Liver (tissue), 9 donors: ENCODE results near the gene DLL4. TPM values are rescaled to one million over a fixed set of nuclear protein-coding genes. Genes with fewer than 3 reads are reported as not detected.

Experiments used
- DNase-seq: peaks from one replicate; pipeline ENCODE4 v3.0.0-alpha.2; 2017; ENCODE audit warnings: low spot score
- H3K27ac ChIP-seq, 2 donors: one replicate each; pipeline ENCODE4 v1.7.0; 2013; ENCODE audit warnings: inconsistent platforms in 2 of 2, low read length in 2 of 2, control low read depth in 1 of 2, low read depth in 1 of 2, mild to moderate bottlenecking in 1 of 2
- H3K27me3 ChIP-seq, 4 donors: one replicate each; pipeline versions ENCODE4 v1.6.1 to v1.7.0; 2013; ENCODE audit warnings: low read length in 3 of 4, inconsistent platforms in 1 of 4, mild to moderate bottlenecking in 1 of 4, moderate library complexity in 1 of 4; ENCODE audit not compliant: control insufficient read depth in 4 of 4, insufficient read depth in 4 of 4
- H3K36me3 ChIP-seq, 4 donors: one replicate each; pipeline versions ENCODE4 v1.6.1 to v1.7.0; 2013; ENCODE audit warnings: low read length in 3 of 4, mild to moderate bottlenecking in 3 of 4, low read depth in 1 of 4, moderate library complexity in 1 of 4; ENCODE audit not compliant: control insufficient read depth in 4 of 4, insufficient read depth in 3 of 4
- H3K4me1 ChIP-seq, 4 donors: one replicate each; pipeline versions ENCODE4 v1.6.1 to v1.7.0; 2013; ENCODE audit warnings: low read length in 3 of 4, mild to moderate bottlenecking in 3 of 4, moderate library complexity in 1 of 4; ENCODE audit not compliant: control insufficient read depth in 4 of 4, insufficient read depth in 4 of 4
- H3K4me3 ChIP-seq, 3 donors: one replicate each; pipeline versions ENCODE4 v1.6.1 to v1.7.0; 2013; ENCODE audit warnings: low read length in 3 of 3, control low read depth in 1 of 3, low read depth in 1 of 3, mild to moderate bottlenecking in 1 of 3
- H3K9ac ChIP-seq, 2 donors: one replicate each; pipeline ENCODE4 v1.7.0; 2013; ENCODE audit warnings: low read length in 2 of 2, mild to moderate bottlenecking in 2 of 2, moderate library complexity in 2 of 2, control low read depth in 1 of 2, low read depth in 1 of 2
- H3K9me3 ChIP-seq, 4 donors: one replicate each; pipeline versions ENCODE4 v1.6.1 to v1.7.0; 2013; ENCODE audit warnings: low read length in 3 of 4; ENCODE audit not compliant: control insufficient read depth in 4 of 4
- ATF3 ChIP-seq: IDR thresholded peaks from 2 replicates; pipeline ENCODE4 v1.6.1; 2016; ENCODE audit warnings: antibody characterized with exemption
- CTCF ChIP-seq: fragments of 150-350 bp; IDR thresholded peaks from 2 replicates; pipeline ENCODE4 v1.5.1; 2017; ENCODE audit warnings: improper control_type of control experiment, low read depth, low read length; ENCODE audit not compliant: missing input control
- EGR1 ChIP-seq, 2 donors: IDR thresholded peaks; 2 replicates each; pipeline ENCODE4 v1.6.1; 2016 to 2018; ENCODE audit warnings: antibody characterized with exemption in 2 of 2, low read depth in 2 of 2
- FOXA2 ChIP-seq: IDR thresholded peaks from 2 replicates; pipeline ENCODE4 v1.6.1; 2016; ENCODE audit warnings: antibody characterized with exemption
- GABPA ChIP-seq, 2 donors: IDR thresholded peaks in 1 of 2; conservative IDR thresholded peaks in 1 of 2; 2 replicates each; pipeline ENCODE4 v1.6.1; 2016; ENCODE audit warnings: antibody characterized with exemption in 2 of 2, mild to moderate bottlenecking in 1 of 2, moderate library complexity in 1 of 2
- HNF4A ChIP-seq, 2 donors: conservative IDR thresholded peaks; 2 replicates each; pipeline ENCODE4 v1.6.1; 2016; ENCODE audit warnings: antibody characterized with exemption in 2 of 2, mild to moderate bottlenecking in 2 of 2
- HNF4G ChIP-seq: IDR thresholded peaks from 2 replicates; pipeline ENCODE4 v1.6.1; 2016; ENCODE audit warnings: antibody characterized with exemption
- JUND ChIP-seq, 2 donors: IDR thresholded peaks; 2 replicates each; pipeline ENCODE4 v1.6.1; 2016; ENCODE audit warnings: antibody characterized with exemption in 2 of 2
- MAX ChIP-seq: IDR thresholded peaks from 2 replicates; pipeline ENCODE4 v1.6.1; 2016; ENCODE audit warnings: antibody characterized with exemption
- NR2F2 ChIP-seq: IDR thresholded peaks from 2 replicates; pipeline ENCODE4 v1.6.1; 2016; ENCODE audit warnings: antibody characterized with exemption
- RAD21 ChIP-seq, 2 donors: IDR thresholded peaks; 2 replicates each; pipeline ENCODE4 v1.6.1; 2016; ENCODE audit warnings: antibody characterized with exemption in 2 of 2, mild to moderate bottlenecking in 2 of 2
- REST ChIP-seq: IDR thresholded peaks from 2 replicates; pipeline ENCODE4 v1.6.1; 2016; ENCODE audit warnings: antibody characterized with exemption, mild to moderate bottlenecking
- RXRA ChIP-seq, 2 donors: IDR thresholded peaks; 2 replicates each; pipeline ENCODE4 v1.6.1; 2017 to 2018; ENCODE audit warnings: antibody characterized with exemption in 2 of 2, mild to moderate bottlenecking in 1 of 2
- SP1 ChIP-seq: IDR thresholded peaks from 2 replicates; pipeline ENCODE4 v1.6.1; 2018; ENCODE audit warnings: antibody characterized with exemption, mild to moderate bottlenecking
- TAF1 ChIP-seq: conservative IDR thresholded peaks from 2 replicates; pipeline ENCODE4 v1.6.1; 2016; ENCODE audit warnings: antibody characterized with exemption, mild to moderate bottlenecking
- ZBTB33 ChIP-seq: IDR thresholded peaks from 2 replicates; pipeline ENCODE4 v1.6.1; 2016; ENCODE audit warnings: antibody characterized with exemption
- WGBS: extraction: QIAGEN DNeasy Blood & Tissue Kit; methylation state at CpG from one replicate; pipeline ENCODE4 v1.1.7; 2013; 5-methylcytosine and 5-hydroxymethylcytosine counted together
- polyA plus RNA-seq, 2 donors: library from polyadenylated mRNA; stranded (reverse) in 1 of 2; unstranded in 1 of 2; fragments of 200-250 nt in 1 of 2; fragments of >200 nt in 1 of 2; fragmentation: Nextera tagmentation in 1 of 2; extraction: Ambion mirVana in 1 of 2; gene quantifications; one replicate each; pipeline versions ENCODE4 v1.2.1 to v1.2.3, GENCODE V29; 2013 to 2015
- total RNA-seq, 2 donors: library from RNA; depleted of rRNA; stranded (reverse); fragments of >200 nt; gene quantifications; one replicate each; pipeline ENCODE4 v1.2.3, GENCODE V29; 2014
- donor health status: healthy.
- donor health status: healthy.
- donor health status: healthy.
- donor health status: healthy.
- donor health status: healthy.

The DLL4 gene
- total and polyA plus RNA-seq, 4 donors, result 2.1 to 3.8 (median 3.0) TPM

GRCh38 chr15:40908095-40908494 lies 21.0 kb upstream of the DLL4 start:
- no peak overlapping the region for H3K9ac ChIP-seq
- H3K27me3 ChIP-seq, result no peaks in the 10 kb centered on the region

More at GRCh38 chr15:40908095-40908494, 21.0 kb upstream of the DLL4 start:
- H3K27ac ChIP-seq, result peak overlapping the region; percentile 96
- H3K36me3 ChIP-seq, result peaks cover 0 to 6% (median 5%) of the 10 kb centered on the region in 4 donors
- no peaks in the 10 kb centered on the region for H3K9me3 ChIP-seq
- H3K4me3 ChIP-seq, result no peak overlapping the region
- TF ChIP-seq RXRA (IDR thresholded peaks at IDR 0.05) (peak in 1 of 2 donors; percentile 57), CTCF (no peak), ZBTB33 (no peak), MAX (peak; percentile 37), HNF4G (no peak), JUND (IDR thresholded peaks at IDR 0.05) (no peak), ATF3 (no peak), SP1 (no peak), REST (no peak), HNF4A (conservative IDR thresholded peaks at IDR 0.05) (peak; percentile 28 to 62), NR2F2 (no peak), FOXA2 (no peak), TAF1 (no peak), EGR1 (IDR thresholded peaks at IDR 0.05; ENCODE audit: low read depth in 2 of 2) (no peak), GABPA (IDR thresholded peaks at IDR 0.05 in 1 of 2, conservative IDR thresholded peaks at IDR 0.05 in 1 of 2) (no peak), RAD21 (IDR thresholded peaks at IDR 0.05) (no peak)
- WGBS, result 45% methylated on average over 7 of the region's 7 CpGs
- H3K4me1 ChIP-seq, result peaks cover 33 to 85% (median 76%) of the 10 kb centered on the region in 4 donors
- no peak for DNase-seq
